ENCODE results near the gene ZNF333.

The ZNF333 gene

GRCh38 chr19:14767466-14767971 is 77.7 kb downstream of the ZNF333 start:
- Histone ChIP-seq H3K9me3 (no peaks in the 10 kb centered on the region), H3K36me3 (peaks cover 88% of the 10 kb centered on the region), H3K27me3 (no peaks in the 10 kb centered on the region), H3K4me1 (ENCODE audit: control insufficient read depth in 1 of 2, insufficient read depth in 1 of 2, low read depth in 1 of 2, low read length in 1 of 2) (peaks cover 0 to 11% of the 10 kb centered on the region in 2 experiments), H3K4me3 (ENCODE audit: low read depth in 1 of 2, low read length in 1 of 2) (no peak overlapping the region), H3K27ac (no peak overlapping the region)
- TF ChIP-seq CTCF (IDR thresholded peaks at IDR 0.05): no peak

GRCh38 chr19:14768001-14768400 is 78.2 kb downstream of the ZNF333 start:
- H3K4me1 ChIP-seq (ENCODE audit: control insufficient read depth in 1 of 2, insufficient read depth in 1 of 2, low read depth in 1 of 2, low read length in 1 of 2): peaks cover 0 to 11% of the 10 kb centered on the region in 2 experiments
- no peak overlapping the region for H3K27ac ChIP-seq
- TF ChIP-seq CTCF (IDR thresholded peaks at IDR 0.05): no peak
- no peak overlapping the region for H3K4me3 ChIP-seq (ENCODE audit: low read depth in 1 of 2, low read length in 1 of 2)
- H3K36me3 ChIP-seq: peaks cover 85% of the 10 kb centered on the region
- no peaks in the 10 kb centered on the region for H3K9me3 ChIP-seq
- no peaks in the 10 kb centered on the region for H3K27me3 ChIP-seq

GRCh38 chr19:14769201-14769600 is 79.4 kb downstream of the ZNF333 start:
- Histone ChIP-seq H3K4me1 (ENCODE audit: control insufficient read depth in 1 of 2, insufficient read depth in 1 of 2, low read depth in 1 of 2, low read length in 1 of 2) (peaks cover 0 to 8% of the 10 kb centered on the region in 2 experiments), H3K36me3 (peaks cover 87% of the 10 kb centered on the region), H3K27ac (no peak overlapping the region), H3K4me3 (ENCODE audit: low read depth in 1 of 2, low read length in 1 of 2) (no peak overlapping the region), H3K9me3 (no peaks in the 10 kb centered on the region), H3K27me3 (no peaks in the 10 kb centered on the region)
- no peak for TF ChIP-seq CTCF (IDR thresholded peaks at IDR 0.05)

- Histone ChIP-seq H3K36me3 (peaks cover 78% of the 10 kb centered on the region), H3K4me3 (ENCODE audit: low read depth in 1 of 2, low read length in 1 of 2) (no peak overlapping the region), H3K27me3 (no peaks in the 10 kb centered on the region), H3K27ac (no peak overlapping the region), H3K4me1 (ENCODE audit: control insufficient read depth in 1 of 2, insufficient read depth in 1 of 2, low read depth in 1 of 2, low read length in 1 of 2) (peaks cover 2 to 11% of the 10 kb centered on the region in 2 experiments), H3K9me3 (no peaks in the 10 kb centered on the region)
- TF ChIP-seq CTCF (IDR thresholded peaks at IDR 0.05): no peak
These were observed 80.3 kb downstream of the ZNF333 start for GRCh38 chr19:14770136-14770535.

GRCh38 chr19:14770944-14771839 is 81.3 kb downstream of the ZNF333 start:
- no peak overlapping the region for H3K4me3 ChIP-seq (ENCODE audit: low read depth in 1 of 2, low read length in 1 of 2)
- H3K4me1 ChIP-seq (ENCODE audit: control insufficient read depth in 1 of 2, insufficient read depth in 1 of 2, low read depth in 1 of 2, low read length in 1 of 2): peaks cover 13 to 15% of the 10 kb centered on the region in 2 experiments
- peaks cover 67% of the 10 kb centered on the region for H3K36me3 ChIP-seq
- H3K9me3 ChIP-seq: no peaks in the 10 kb centered on the region
- no peaks in the 10 kb centered on the region for H3K27me3 ChIP-seq
- H3K27ac ChIP-seq: no peak overlapping the region
- no peak for TF ChIP-seq CTCF (IDR thresholded peaks at IDR 0.05)
